Liver (tissue), 9 donors: Measurements from ENCODE around the gene SEC14L5. TPM values are rescaled to one million over a fixed set of nuclear protein-coding genes. Genes with fewer than 3 reads are reported as not detected.

Source experiments
- DNase-seq: peaks from one replicate; pipeline ENCODE4 v3.0.0-alpha.2; 2017; ENCODE audit warnings: low spot score
- H3K27ac ChIP-seq, 2 donors: one replicate each; pipeline ENCODE4 v1.7.0; 2013; ENCODE audit warnings: inconsistent platforms in 2 of 2, low read length in 2 of 2, control low read depth in 1 of 2, low read depth in 1 of 2, mild to moderate bottlenecking in 1 of 2
- H3K27me3 ChIP-seq, 4 donors: one replicate each; pipeline versions ENCODE4 v1.6.1 to v1.7.0; 2013; ENCODE audit warnings: low read length in 3 of 4, inconsistent platforms in 1 of 4, mild to moderate bottlenecking in 1 of 4, moderate library complexity in 1 of 4; ENCODE audit not compliant: control insufficient read depth in 4 of 4, insufficient read depth in 4 of 4
- H3K36me3 ChIP-seq, 4 donors: one replicate each; pipeline versions ENCODE4 v1.6.1 to v1.7.0; 2013; ENCODE audit warnings: low read length in 3 of 4, mild to moderate bottlenecking in 3 of 4, low read depth in 1 of 4, moderate library complexity in 1 of 4; ENCODE audit not compliant: control insufficient read depth in 4 of 4, insufficient read depth in 3 of 4
- H3K4me1 ChIP-seq, 4 donors: one replicate each; pipeline versions ENCODE4 v1.6.1 to v1.7.0; 2013; ENCODE audit warnings: low read length in 3 of 4, mild to moderate bottlenecking in 3 of 4, moderate library complexity in 1 of 4; ENCODE audit not compliant: control insufficient read depth in 4 of 4, insufficient read depth in 4 of 4
- H3K4me3 ChIP-seq, 3 donors: one replicate each; pipeline versions ENCODE4 v1.6.1 to v1.7.0; 2013; ENCODE audit warnings: low read length in 3 of 3, control low read depth in 1 of 3, low read depth in 1 of 3, mild to moderate bottlenecking in 1 of 3
- H3K9ac ChIP-seq, 2 donors: one replicate each; pipeline ENCODE4 v1.7.0; 2013; ENCODE audit warnings: low read length in 2 of 2, mild to moderate bottlenecking in 2 of 2, moderate library complexity in 2 of 2, control low read depth in 1 of 2, low read depth in 1 of 2
- H3K9me3 ChIP-seq, 4 donors: one replicate each; pipeline versions ENCODE4 v1.6.1 to v1.7.0; 2013; ENCODE audit warnings: low read length in 3 of 4; ENCODE audit not compliant: control insufficient read depth in 4 of 4
- ATF3 ChIP-seq: IDR thresholded peaks from 2 replicates; pipeline ENCODE4 v1.6.1; 2016; ENCODE audit warnings: antibody characterized with exemption
- EGR1 ChIP-seq, 2 donors: IDR thresholded peaks; 2 replicates each; pipeline ENCODE4 v1.6.1; 2016 to 2018; ENCODE audit warnings: antibody characterized with exemption in 2 of 2, low read depth in 2 of 2
- FOXA1 ChIP-seq: IDR thresholded peaks from 2 replicates; pipeline ENCODE4 v1.6.1; 2016; ENCODE audit warnings: antibody characterized with exemption
- GABPA ChIP-seq, 2 donors: IDR thresholded peaks in 1 of 2; conservative IDR thresholded peaks in 1 of 2; 2 replicates each; pipeline ENCODE4 v1.6.1; 2016; ENCODE audit warnings: antibody characterized with exemption in 2 of 2, mild to moderate bottlenecking in 1 of 2, moderate library complexity in 1 of 2
- HNF4G ChIP-seq: IDR thresholded peaks from 2 replicates; pipeline ENCODE4 v1.6.1; 2016; ENCODE audit warnings: antibody characterized with exemption
- JUND ChIP-seq, 2 donors: IDR thresholded peaks; 2 replicates each; pipeline ENCODE4 v1.6.1; 2016; ENCODE audit warnings: antibody characterized with exemption in 2 of 2
- NR2F2 ChIP-seq: IDR thresholded peaks from 2 replicates; pipeline ENCODE4 v1.6.1; 2016; ENCODE audit warnings: antibody characterized with exemption
- RAD21 ChIP-seq, 2 donors: IDR thresholded peaks; 2 replicates each; pipeline ENCODE4 v1.6.1; 2016; ENCODE audit warnings: antibody characterized with exemption in 2 of 2, mild to moderate bottlenecking in 2 of 2
- REST ChIP-seq: IDR thresholded peaks from 2 replicates; pipeline ENCODE4 v1.6.1; 2016; ENCODE audit warnings: antibody characterized with exemption, mild to moderate bottlenecking
- RXRA ChIP-seq, 2 donors: IDR thresholded peaks; 2 replicates each; pipeline ENCODE4 v1.6.1; 2017 to 2018; ENCODE audit warnings: antibody characterized with exemption in 2 of 2, mild to moderate bottlenecking in 1 of 2
- SP1 ChIP-seq: IDR thresholded peaks from 2 replicates; pipeline ENCODE4 v1.6.1; 2018; ENCODE audit warnings: antibody characterized with exemption, mild to moderate bottlenecking
- TAF1 ChIP-seq: conservative IDR thresholded peaks from 2 replicates; pipeline ENCODE4 v1.6.1; 2016; ENCODE audit warnings: antibody characterized with exemption, mild to moderate bottlenecking
- YY1 ChIP-seq: IDR thresholded peaks from 2 replicates; pipeline ENCODE4 v1.6.1; 2016; ENCODE audit warnings: antibody characterized with exemption, mild to moderate bottlenecking
- ZBTB33 ChIP-seq: IDR thresholded peaks from 2 replicates; pipeline ENCODE4 v1.6.1; 2016; ENCODE audit warnings: antibody characterized with exemption
- WGBS: extraction: QIAGEN DNeasy Blood & Tissue Kit; methylation state at CpG from one replicate; pipeline ENCODE4 v1.1.7; 2013; 5-methylcytosine and 5-hydroxymethylcytosine counted together
- polyA plus RNA-seq, 2 donors: library from polyadenylated mRNA; stranded (reverse) in 1 of 2; unstranded in 1 of 2; fragments of 200-250 nt in 1 of 2; fragments of >200 nt in 1 of 2; fragmentation: Nextera tagmentation in 1 of 2; extraction: Ambion mirVana in 1 of 2; gene quantifications; one replicate each; pipeline versions ENCODE4 v1.2.1 to v1.2.3, GENCODE V29; 2013 to 2015
- total RNA-seq, 2 donors: library from RNA; depleted of rRNA; stranded (reverse); fragments of >200 nt; gene quantifications; one replicate each; pipeline ENCODE4 v1.2.3, GENCODE V29; 2014
- TF ChIP-seq, protein P1 (sequence below): IDR thresholded peaks from 2 replicates; pipeline ENCODE4 v1.6.1; 2016; ENCODE audit warnings: antibody characterized with exemption
- TF ChIP-seq, protein P2 (sequence below): fragments of 150-350 bp; IDR thresholded peaks from 2 replicates; pipeline ENCODE4 v1.5.1; 2017; ENCODE audit warnings: improper control_type of control experiment, low read depth, low read length; ENCODE audit not compliant: missing input control
- donor health status: healthy.
- donor health status: healthy.
- donor health status: healthy.
- donor health status: healthy.
- donor health status: healthy.

The SEC14L5 gene
- total and polyA plus RNA-seq, 4 donors, result 0.03 to 0.65 (median 0.12) TPM

DNA sequence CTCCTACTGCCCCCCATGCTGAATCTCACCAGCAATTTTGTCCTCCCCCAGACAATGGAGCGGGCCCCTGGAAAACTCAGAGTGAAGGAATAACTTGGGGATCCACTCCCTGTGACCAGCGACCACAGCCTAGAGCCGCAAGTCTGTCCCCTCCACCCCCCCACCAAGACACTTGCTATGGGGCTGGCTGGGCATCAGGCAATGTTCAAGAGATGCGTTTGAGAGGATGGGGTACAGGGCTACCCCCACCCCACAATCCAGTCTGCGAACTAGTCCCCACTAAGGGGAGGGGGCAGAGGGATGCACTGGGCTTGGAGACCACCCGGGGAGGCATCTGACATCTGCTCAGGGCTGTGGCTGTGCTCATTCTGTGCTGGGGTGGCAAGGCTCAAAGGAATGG is 23.5 kb upstream of the SEC14L5 start:
- no peaks in the 10 kb centered on the region for H3K36me3 ChIP-seq
- H3K27ac ChIP-seq, result no peak overlapping the region
- H3K9ac ChIP-seq, result no peak overlapping the region
- H3K4me1 ChIP-seq, result peaks cover 9 to 46% (median 36%) of the 10 kb centered on the region in 4 donors
- no peaks in the 10 kb centered on the region for H3K9me3 ChIP-seq
- no peak for DNase-seq
- 97% methylated on average over 6 of the region's 6 CpGs for WGBS
- H3K27me3 ChIP-seq, result no peaks in the 10 kb centered on the region
- TF ChIP-seq GABPA (IDR thresholded peaks at IDR 0.05 in 1 of 2, conservative IDR thresholded peaks at IDR 0.05 in 1 of 2) (no peak), ATF3 (no peak), HNF4G (no peak), NR2F2 (no peak), FOXA1 (no peak), TAF1 (no peak), REST (no peak), YY1 (no peak), RXRA (IDR thresholded peaks at IDR 0.05) (no peak), ZBTB33 (no peak), JUND (IDR thresholded peaks at IDR 0.05) (no peak), EGR1 (IDR thresholded peaks at IDR 0.05; ENCODE audit: low read depth in 2 of 2) (no peak), RAD21 (IDR thresholded peaks at IDR 0.05) (no peak), SP1 (no peak)
- TF ChIP-seq, protein P1, sequence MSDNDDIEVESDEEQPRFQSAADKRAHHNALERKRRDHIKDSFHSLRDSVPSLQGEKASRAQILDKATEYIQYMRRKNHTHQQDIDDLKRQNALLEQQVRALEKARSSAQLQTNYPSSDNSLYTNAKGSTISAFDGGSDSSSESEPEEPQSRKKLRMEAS, result no peak
- TF ChIP-seq, protein P2, sequence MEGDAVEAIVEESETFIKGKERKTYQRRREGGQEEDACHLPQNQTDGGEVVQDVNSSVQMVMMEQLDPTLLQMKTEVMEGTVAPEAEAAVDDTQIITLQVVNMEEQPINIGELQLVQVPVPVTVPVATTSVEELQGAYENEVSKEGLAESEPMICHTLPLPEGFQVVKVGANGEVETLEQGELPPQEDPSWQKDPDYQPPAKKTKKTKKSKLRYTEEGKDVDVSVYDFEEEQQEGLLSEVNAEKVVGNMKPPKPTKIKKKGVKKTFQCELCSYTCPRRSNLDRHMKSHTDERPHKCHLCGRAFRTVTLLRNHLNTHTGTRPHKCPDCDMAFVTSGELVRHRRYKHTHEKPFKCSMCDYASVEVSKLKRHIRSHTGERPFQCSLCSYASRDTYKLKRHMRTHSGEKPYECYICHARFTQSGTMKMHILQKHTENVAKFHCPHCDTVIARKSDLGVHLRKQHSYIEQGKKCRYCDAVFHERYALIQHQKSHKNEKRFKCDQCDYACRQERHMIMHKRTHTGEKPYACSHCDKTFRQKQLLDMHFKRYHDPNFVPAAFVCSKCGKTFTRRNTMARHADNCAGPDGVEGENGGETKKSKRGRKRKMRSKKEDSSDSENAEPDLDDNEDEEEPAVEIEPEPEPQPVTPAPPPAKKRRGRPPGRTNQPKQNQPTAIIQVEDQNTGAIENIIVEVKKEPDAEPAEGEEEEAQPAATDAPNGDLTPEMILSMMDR, result no peak
- no peak overlapping the region for H3K4me3 ChIP-seq
